Measurements from ENCODE around the gene NEK7.

DNA sequence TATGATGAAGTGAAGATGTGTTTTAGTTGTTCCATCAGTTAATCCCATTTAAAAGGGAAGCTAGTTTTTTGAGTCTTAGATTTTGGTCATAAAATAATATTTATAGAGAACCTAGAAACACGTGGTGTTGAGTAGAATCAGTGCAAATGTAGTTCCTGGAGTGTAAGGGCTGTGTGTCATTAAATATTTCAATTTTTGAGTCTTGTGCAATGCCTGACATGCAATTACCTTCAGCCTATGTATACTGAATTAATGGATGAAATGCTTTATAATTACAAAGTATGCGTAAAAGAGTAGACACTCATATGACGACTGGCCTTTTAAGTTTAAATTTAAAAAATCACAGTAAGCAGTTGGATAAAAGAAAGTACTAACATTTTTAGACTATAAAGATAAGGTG, 75.0 kb downstream of the NEK7 start:
- no peak for TF ChIP-seq CTCF (conservative IDR thresholded peaks at IDR 0.05)
- TF ChIP-seq ZFX (IDR thresholded peaks at IDR 0.05), result no peak

Measured in C4-2B (cell line).